Tongue (tissue), 2 donors: ENCODE measurements around the gene ASPHD2. TPM values are rescaled to one million over a fixed set of nuclear protein-coding genes. Genes with fewer than 3 reads are reported as not detected.
A peak's percentile ranks its signal among the peaks of the same experiment; 100 is the strongest.

Source experiments
- DNase-seq: peaks from one replicate; pipeline ENCODE4 v3.0.0-alpha.2; 2015
- total RNA-seq: library from RNA; depleted of rRNA; stranded (reverse); fragments of >200 nt; gene quantifications from one replicate; pipeline ENCODE4 v1.2.3, GENCODE V29; 2014

Gene ASPHD2
- total RNA-seq, 1 donor from 2014 or later = 0.41 TPM

DNA sequence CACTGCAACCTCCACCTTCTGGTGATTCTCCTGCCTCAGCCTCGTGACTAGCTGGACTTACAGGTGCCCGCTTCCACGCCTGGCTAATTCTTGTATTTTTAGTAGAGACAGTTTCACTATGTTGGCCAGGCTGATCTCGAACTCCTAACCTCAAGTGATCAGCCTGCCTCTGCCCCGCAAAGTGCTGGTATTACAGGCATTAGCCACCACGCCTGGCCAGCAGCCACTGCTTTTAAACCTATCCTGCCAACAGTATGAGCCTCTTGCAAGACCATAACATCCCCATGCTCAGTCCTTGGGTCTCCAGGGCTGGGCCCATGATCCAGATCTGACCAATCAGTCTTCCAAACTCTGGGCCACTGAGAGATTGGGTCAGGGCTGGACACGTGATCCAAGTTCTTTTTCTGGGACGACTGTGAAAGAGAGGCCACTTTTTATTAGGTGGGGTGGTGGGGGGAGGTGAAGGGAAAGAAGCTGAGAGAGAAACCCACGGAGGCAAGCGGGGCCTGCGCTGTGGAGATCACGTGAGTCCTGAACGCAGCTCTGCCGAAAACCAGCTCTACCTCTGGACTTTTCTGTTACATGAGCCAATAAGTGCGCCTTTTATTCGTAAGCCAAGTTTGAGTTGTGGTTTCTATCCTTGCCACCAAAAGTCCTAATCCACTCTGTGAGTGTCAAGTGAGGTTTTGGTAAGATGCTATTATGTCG, 17.9 kb downstream of the ASPHD2 start:
- no peak for DNase-seq

DNA sequence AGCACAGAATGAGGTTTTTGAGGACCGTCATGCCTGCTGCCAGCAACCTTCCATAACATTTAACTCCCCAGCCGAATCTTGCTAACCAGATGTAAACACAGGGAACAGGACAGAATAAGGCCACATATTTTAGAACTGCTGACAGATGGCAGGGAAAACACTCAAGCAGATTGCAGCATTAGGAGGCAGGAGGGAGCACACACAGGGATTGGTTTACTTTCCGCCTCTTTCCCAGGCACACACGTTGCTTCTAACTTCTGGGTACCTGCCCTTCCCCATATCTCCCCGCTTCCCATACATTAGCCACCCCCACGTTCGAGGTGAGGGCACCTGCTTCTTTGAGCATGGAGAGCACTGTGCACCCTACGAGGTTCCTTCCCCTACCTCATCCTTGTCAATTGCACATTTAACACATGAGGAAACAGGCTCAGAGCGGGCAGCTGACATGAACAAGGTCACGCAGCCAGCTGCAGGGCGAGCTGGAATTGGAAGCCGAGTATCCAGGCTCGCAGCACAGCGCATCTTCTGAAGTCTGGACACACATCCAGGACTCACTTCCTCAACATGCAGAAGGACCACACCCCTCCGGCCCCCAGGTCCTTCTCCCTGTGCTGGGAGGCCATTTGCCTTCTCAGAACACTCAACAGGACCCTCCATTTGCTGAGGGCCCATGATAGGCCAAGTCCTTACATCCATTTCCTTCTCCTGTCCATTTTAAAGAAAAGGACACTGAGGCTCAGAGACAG, 18.7 kb downstream of the ASPHD2 start:
- no peak for DNase-seq

DNA sequence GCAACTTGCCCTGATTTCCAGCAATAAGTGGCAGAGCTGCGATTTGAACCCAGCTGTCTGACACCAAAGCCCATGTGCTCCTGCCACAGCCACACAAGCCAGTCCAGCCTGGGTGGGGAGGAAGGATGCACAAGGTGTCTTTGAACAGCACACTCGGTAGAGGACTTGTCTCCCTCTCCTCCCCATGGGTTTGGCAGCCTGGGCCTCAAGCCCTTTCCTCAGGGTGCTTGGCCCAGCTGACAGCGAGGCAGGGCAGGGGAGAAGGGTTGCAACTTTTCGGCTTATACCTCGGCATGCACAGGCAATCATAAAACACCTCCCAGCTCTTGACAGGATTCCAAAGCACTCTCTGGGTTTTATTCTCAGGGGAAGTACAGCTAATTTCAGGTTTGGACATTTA, 19.3 kb downstream of the ASPHD2 start:
- DNase-seq = no peak

DNA sequence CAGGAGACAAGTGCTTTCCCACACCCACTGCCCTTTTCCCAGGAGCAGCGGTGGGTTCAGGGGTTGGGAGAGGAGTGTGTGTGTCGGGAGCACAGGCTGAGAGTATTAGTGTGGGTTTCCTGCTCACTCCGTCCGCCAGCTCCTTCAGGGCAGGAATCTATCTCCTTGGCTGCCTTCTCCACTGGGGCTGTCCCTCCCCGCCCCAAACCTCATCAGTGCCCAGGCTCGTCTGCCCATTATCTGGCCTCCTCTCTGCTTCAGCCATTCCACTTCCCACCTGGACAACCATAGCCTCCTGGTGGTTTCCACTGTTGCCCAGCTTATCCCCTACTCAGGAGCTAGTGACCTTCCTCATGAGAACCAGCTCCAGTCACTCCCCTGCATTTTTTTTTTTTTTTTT, 19.9 kb downstream of the ASPHD2 start:
- no peak for DNase-seq

DNA sequence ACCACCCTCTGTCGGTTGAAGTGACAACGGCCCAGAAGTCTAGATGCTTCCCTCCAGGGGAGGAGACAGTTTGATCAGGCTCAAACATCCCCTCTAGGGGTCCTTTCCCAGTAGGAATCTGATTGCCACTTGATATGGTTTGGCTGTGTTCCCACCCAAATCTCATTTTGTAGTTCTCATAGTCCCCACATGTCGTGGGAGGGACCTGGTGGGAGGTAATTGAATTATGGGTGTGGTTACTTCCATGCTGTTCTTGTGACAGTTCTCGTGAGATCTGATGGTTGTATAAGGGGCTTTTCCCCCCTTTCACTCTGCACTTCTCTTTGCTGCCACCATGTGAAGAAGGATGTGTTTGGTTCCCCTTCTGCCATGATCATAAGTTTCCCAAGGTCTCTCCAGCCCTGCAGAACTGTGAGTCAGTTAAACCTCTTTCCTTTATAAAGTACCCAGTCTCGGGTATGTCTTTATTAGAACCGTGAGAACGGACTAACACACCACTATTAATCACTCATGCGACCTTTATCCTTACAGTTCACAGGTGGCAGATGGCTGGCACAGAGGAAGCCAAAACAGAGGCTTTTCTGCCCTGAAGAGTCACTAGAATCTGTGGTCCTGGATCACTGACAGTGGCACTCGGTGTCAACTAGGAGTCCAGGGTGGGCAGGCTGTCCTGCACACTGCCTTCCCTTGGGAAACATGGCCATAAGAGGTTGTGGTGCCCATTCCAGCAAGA, 21.6 kb downstream of the ASPHD2 start:
- DNase-seq = no peak

DNA sequence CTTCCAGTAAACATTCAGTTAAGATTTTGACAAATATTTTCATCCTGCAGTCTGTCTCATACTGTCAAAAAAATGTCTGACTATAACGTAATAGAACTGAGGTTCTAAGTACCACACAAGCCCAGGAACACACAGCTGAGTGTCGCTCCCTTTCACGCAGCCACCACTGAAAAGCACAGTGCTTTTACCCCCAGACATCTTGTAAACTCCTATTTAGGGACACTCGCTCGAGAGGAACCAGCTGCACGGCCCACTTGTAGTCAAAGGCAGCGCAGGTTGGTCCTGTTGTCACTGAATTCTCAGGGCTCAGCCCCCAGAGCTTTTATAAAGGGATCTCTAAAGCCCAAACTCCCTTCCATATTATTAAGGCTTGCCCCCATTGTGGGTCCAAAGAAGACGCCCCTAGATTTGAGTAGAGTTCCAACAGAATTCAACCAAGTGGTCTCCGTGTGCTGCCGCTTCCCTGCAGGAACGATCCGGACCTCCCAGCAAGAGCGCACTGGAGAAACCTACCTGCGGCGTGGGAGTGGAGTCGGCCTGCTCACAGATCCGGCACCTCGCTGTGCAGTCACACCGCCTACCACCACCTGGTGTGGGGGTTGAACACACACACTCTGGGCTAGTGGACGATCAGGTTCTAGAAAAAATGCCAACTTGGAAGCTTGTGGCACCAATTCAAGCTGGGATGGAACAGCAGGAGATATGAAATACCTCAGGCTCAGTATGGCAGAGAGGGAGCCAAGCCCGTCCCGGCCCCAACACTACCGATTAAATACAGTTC, 23.4 kb downstream of the ASPHD2 start:
- DNase-seq = no peak

DNA sequence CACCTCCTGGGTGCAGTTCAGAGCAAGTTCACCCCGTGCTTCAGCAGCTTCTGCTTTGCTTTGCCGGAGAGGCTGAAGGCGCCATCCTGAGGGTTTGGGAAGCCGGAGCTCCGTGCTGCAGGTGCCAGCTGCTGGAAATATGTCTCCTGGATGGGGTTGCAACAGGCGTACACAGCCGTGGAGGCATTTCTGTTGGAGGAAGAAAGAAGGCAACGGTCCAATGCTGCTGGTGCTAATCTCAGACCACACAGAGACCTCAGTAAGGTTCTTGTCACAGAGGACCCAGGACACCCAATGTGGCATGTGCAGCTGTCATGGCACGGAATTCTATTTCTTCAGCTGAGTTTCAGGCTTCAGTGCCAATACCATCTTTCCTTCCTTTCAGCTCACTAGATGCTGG, 24.2 kb downstream of the ASPHD2 start:
- peak; percentile 74 for DNase-seq

DNA sequence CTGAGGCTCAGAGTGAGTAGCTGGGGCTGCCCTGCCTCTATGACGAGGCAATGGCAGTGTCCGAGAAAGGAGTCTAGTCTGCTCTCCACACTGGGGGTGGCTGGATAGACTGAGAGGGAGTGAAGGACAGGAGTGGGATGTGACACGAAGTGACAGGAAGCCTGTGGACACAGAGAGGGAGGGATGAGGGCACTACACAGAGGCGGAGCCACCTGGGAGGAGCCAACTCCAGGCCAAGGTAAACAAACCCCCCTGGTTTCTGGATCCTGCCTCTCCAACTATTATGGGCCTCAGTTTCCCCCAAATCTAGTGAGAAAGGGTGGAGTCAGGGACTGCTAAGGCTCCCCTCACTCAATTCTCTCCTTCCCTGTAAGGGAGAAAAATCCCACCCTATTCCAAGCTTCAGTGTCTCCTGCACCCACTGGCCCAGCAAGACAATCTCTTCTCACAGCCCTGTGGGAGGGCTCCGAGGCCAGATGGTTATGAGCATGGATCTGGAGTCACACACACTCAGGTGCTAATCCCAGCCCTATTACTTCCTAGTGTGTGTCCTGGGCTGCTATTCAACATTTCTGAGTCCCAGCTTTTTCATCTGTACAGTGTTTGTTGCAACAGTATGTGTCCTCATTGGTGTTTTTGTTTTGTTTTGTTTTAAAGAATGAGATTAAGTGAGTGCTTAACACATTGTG, 24.9 kb downstream of the ASPHD2 start:
- DNase-seq = no peak

DNA sequence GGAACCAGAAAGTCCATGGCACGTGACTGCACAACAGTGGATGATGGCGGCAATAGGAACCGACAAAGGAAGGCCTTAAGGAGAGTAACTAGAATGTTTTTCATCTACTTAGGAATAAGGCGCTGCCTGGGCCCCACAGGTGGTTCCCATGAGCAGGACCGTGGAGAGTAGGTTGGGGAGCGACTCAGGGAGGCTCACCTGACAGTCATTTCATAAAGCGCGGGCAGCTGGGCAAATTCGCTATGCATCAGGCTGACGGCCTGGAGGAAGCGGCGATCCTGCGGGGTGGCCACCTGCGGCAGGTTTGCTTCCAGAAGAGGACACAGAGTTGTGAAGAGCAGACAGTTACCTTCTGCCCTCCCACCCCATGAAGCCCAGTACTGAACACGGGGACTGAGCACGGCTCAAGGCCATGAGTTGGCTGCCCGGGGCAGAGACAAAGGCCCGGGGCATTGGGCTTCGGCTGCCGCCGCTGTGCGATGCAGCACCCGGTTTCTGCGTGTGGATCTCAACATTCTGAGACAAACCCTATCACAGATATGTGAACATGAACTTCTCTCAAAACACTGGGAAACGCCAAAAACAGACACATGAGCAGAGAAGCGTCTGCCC, 28.7 kb downstream of the ASPHD2 start:
- no peak for DNase-seq

DNA sequence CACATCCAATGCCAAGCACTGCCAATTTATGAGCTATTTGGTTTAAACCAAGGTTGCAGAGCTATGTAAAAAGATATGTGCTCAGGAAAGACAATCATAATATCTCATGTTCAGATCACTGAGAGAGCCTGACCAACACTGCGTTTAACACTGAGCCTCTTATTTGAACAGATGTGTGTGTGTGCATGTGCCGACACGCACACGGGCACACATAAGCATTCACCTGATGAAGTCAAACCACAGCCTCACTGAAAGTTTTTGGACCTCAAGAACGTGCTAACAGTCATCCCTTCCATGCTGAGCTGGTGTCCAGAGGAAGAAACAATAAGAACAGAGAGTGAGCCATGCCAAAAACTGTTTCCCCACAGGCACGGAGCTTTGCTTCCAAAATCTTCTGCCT, 31.1 kb downstream of the ASPHD2 start:
- DNase-seq = no peak

DNA sequence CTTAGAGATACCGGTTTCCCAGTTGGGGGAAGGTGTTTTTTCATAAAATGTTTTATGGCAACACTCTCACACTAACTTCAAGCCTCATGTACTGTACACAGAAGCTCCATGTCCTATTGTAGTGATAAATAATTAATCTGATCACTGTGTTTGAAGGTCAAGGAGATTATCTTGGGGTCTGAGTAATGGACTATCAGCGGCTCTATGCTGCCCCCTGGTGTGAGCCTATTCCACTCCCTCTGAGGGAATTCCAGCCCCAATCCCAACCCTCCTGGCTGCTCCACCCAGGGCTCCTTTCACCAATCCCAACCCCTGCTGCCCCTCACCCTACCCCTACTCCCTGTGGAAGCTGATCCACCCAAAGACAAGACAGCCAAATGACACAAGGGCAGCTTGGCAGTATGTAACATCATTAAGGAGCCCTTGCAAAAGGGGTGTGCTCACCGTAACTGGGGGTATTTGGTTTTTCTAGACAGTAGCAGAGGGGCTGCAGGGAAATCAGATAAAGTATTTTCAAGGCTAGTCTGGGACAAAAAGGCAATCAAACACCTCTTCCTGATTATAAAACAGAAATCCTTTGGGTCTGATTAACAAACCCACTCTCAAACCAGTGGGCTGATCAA, 32.2 kb downstream of the ASPHD2 start:
- DNase-seq = peak; percentile 73

DNA sequence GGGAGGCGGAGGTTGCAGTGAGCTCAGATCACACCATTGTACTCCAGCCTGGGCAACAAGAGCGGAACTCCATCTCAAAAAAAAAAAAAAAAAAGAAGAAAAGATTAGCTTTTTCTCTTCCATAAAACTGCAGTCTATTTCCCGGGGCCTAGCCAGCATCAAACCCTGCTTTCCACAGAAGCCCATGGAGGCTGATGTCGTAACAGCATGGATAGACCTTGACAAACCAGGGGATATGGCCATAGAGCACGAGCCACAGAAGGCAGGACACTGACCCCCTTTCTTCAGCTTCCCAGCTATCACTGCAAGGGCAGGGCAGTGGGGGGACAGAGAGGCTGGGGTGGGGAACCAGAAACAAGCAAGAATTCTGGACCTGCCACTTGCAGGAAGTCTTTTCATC, 33.0 kb downstream of the ASPHD2 start:
- no peak for DNase-seq

DNA sequence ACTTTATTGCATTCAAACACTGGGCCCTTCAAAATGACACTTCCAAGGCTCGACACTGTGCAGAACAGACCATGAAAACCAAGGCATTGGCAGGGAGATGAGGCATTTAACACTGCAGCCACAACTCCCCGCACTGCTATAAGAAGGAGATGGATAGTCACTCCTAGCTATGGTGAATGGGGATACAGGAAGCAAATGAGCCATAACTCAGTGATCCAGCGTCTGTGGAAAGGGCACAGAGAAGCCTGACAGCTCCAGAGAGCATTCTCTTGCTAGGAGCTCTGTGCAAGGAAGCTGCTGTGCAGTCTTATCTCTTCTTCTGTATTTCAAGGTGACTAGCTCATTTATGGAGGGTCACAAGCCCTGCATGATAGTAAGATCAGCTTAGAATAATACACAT, 33.6 kb downstream of the ASPHD2 start:
- no peak for DNase-seq

DNA sequence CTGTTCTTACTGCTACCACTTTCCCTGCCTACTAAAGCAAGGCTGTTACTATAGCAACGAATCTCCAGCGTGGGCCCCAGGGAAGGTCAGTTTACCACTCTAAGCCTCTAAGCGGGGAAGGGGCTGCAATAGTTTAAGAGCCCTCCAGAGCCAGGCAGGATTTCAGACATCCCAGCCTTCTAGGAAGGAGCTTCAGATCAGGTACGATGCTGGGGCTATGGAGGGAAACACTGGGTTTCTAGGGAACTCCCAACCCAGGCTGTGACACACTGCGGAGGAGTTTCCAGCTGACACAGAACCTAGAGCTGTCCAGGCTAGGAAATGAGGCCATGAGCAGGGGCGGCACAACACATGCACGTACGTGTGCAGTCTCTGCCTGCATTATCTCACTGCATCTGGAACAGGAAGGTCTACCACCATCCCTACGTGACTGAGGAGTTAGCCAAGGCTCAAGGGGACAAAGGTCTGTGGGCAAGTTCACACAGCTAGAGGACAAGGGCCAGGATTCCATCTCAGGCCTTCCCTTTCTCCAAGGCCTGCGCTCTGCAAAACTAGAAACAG, 34.1 kb downstream of the ASPHD2 start:
- DNase-seq = peak; percentile 45

DNA sequence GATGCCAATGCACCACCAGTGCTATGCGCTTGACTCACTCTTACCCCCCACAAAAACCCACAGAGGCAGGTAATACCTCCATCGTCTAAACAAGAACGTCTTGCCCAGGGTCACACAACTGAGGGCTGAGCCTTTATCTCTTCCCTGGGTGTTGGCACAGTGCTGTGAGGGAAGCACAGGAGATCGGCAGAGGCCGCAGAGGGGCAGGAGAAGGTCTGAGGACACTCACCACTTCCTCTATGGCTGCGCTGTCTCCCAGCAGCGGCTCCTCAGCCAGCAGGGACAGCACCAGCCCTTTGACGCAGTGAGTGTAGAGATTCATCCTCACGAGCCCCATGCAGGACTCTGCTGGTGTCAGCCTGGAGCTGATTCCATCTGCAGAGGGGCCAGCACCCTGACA, 34.6 kb downstream of the ASPHD2 start:
- DNase-seq = no peak

DNA sequence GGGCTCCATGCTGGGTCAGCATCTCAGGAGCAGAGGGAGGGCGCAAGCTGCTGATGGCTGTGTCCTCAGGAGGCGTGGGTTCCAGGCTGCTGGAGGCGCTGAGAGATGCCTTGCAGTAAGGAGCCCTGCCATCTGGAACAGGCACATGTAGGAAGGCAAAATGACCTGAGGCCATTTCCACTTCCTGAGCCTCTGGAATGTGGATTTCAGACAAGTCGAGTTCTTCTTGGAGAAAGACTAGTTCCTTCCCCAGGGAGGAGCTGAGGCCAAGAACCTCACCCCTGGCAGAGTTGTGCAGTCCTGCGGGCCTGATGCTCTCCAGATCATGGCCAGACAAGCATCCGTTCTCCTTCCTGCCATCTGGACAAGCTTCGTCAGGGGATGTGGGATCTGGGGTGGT, 35.3 kb downstream of the ASPHD2 start:
- DNase-seq = no peak

DNA sequence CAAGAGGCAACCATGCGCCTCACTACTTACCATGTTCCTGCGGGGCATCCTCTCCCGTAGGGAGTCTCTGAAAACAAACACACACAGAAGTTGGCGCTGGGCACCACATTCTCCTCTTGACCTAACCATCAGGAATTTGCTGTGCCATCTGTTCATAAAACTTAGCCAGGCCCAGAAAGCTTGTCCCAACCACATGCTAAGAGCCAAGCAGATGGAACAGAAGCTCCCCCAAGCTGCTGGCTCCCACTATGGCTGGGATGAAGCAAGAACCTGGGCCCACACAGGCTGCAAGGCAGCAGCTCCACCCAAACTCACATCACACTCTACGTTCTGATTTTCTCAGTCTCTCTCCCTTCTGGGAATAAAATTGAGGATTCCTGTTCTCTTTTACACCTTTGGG, 37.1 kb downstream of the ASPHD2 start:
- no peak for DNase-seq

DNA sequence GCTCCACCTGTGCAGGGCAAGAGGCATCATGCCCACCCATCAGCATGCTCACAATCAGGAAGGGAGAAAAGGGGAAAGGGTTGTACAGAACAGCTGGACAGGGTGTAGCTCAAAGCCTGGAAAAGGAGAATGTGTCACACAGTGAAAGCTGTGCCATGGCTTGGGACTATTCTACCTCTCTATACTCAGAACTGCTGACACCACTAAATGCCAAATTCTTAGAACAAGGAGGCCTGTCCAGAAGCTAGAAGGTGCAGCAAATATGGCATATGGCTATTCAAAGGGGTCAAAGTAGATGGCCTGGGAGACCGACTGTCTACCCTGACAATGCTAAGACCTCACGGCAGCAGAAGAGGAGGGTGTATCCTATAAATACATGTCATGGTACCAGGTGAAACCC, 41.7 kb downstream of the ASPHD2 start:
- no peak for DNase-seq

DNA sequence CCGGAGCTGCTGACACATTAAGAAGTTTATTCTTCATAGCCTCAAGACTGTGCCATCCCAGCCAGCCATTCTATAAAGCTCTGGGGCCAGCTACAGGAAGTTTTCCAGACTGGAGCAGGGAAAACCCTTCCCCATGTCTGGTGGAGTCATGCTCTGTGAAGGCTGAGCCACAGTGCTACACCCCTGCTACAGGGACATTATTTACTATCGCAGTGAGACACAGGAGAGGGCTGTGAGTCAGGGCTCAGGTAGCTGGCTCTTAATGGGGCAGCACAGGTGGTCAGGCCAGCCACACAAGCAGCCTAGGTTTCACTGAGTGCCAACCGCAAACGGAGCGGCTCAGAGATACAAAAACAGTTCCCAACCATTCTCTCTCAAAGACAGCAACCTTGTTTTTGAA, 42.5 kb downstream of the ASPHD2 start:
- DNase-seq = no peak

DNA sequence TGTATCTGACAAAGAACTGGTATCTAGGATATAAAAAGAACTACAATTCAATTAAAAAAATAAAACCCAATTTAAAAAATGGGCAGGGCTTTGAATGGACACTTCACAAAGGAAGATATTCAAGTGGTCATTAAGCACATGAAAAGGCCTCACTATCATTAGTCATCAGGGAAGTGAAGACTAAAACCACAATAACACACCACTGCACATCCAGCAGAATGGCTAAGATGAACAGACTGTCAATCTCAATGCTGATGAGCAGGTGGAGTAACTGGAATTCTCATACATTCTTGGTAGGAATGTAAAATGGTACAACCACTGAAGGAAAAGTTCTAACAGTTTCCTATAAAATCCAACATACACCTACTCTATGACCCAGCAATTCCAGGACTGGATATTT, 45.6 kb downstream of the ASPHD2 start:
- no peak for DNase-seq
